Measurements from ENCODE around the gene BSCL2. TPM values are rescaled to one million over a fixed set of nuclear protein-coding genes. Genes with fewer than 3 reads are reported as not detected.
A peak's percentile ranks its signal among the peaks of the same experiment; 100 is the strongest.
"Not testable (repeated sequence)": the region's sequence is repeated elsewhere in the genome, so short reads cannot be mapped to it uniquely, and the experiment has no call there.

BSCL2 gene
- total and polyA plus RNA-seq, 7 donors, result 18.0 to 72.3 (median 46.8) TPM

DNA sequence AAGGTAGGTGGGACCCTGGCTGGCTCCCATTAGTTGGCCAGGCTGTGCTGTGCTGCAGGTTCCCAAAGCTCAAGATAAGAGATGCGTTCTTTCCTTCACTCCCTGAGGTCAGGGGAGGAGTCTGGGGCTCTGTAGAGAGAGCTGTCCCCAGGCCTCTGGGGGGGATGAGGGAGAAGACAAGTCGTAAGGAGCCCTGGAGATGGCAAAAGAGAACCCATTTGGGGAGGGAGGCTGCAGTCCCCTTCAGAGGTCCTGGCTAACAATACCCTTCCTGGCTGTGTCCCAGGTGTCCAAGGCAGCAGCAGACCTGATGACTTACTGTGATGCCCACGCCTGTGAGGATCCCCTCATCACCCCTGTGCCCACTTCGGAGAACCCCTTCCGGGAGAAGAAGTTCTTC is 1.2 kb upstream of the BSCL2 start:
- TF ChIP-seq EP300 (IDR thresholded peaks at IDR 0.05), result no peak
- no peak for TF ChIP-seq CTCF (IDR thresholded peaks at IDR 0.05)
- TF ChIP-seq POLR2A (IDR thresholded peaks at IDR 0.05), result no peak
- TF ChIP-seq POLR2AphosphoS5 (IDR thresholded peaks at IDR 0.05), result no peak
- no peaks in the 10 kb centered on the region for H3K27me3 ChIP-seq
- H3K27ac ChIP-seq, result peak overlapping the region; percentile 88 to 94 (median 92)
- WGBS, 2 donors, result 79 to 81% methylated on average over 5 of the region's 5 CpGs
- H3K4me1 ChIP-seq, result peaks cover 0 to 40% (median 36%) of the 10 kb centered on the region in 4 donors
- DNase-seq, result peak; percentile 68
- H3K4me3 ChIP-seq, result peak overlapping the region in 1 of 4 donors; percentile 55
- H3K36me3 ChIP-seq, result peaks cover 5 to 30% (median 13%) of the 10 kb centered on the region in 4 donors
- intact Hi-C loops (cut with DNase I), result loop anchor here (5.0 kb wide), 3 partner anchors 41 to 96 kb away; partner anchors contain the start of genes C11orf98, CSKMT, EML3 and INTS5
- H3K9me3 ChIP-seq, result no peaks in the 10 kb centered on the region

GRCh38 chr11:62706850-62707247 is 375 bp downstream of the BSCL2 start:
- H3K9me3 ChIP-seq, result no peaks in the 10 kb centered on the region
- DNase-seq, result peak; percentile 61
- intact Hi-C loops (cut with DNase I), result loop anchor here (5.0 kb wide), 3 partner anchors 40 to 95 kb away; partner anchors contain the start of genes C11orf98, CSKMT, EML3 and INTS5
- no peaks in the 10 kb centered on the region for H3K27me3 ChIP-seq
- TF ChIP-seq POLR2AphosphoS5 (IDR thresholded peaks at IDR 0.05) (no peak), EP300 (IDR thresholded peaks at IDR 0.05) (no peak), POLR2A (IDR thresholded peaks at IDR 0.05) (no peak), CTCF (IDR thresholded peaks at IDR 0.05) (no peak)
- H3K4me1 ChIP-seq, result peaks cover 0 to 40% (median 36%) of the 10 kb centered on the region in 4 donors
- peak overlapping the region; percentile 81 to 88 (median 86) for H3K27ac ChIP-seq
- WGBS, 2 donors, result 77 to 85% methylated on average over 8 of the region's 8 CpGs
- peaks cover 0 to 19% (median 6%) of the 10 kb centered on the region in 4 donors for H3K36me3 ChIP-seq
- H3K4me3 ChIP-seq, result peak overlapping the region; percentile 49 to 73 (median 62)

- Histone ChIP-seq H3K36me3 (peaks cover 0 to 19% (median 3%) of the 10 kb centered on the region in 4 donors), H3K27me3 (no peaks in the 10 kb centered on the region), H3K27ac (peak overlapping the region; percentile 81 to 88 (median 86)), H3K4me1 (peaks cover 0 to 40% (median 36%) of the 10 kb centered on the region in 4 donors), H3K4me3 (peak overlapping the region; percentile 49 to 73 (median 62)), H3K9me3 (no peaks in the 10 kb centered on the region)
- intact Hi-C loops (cut with DNase I), result loop anchor here (5.0 kb wide), 3 partner anchors 39 to 94 kb away; partner anchors contain the start of genes C11orf98, CSKMT, EML3 and INTS5
- WGBS, 2 donors, result 3 to 7% methylated on average over 73 of the region's 73 CpGs
- peak; percentile 97 for DNase-seq
- TF ChIP-seq CTCF (IDR thresholded peaks at IDR 0.05), result no peak
- TF ChIP-seq POLR2AphosphoS5 (IDR thresholded peaks at IDR 0.05), result peak; percentile 53 to 91 (median 77)
- peak; percentile 48 to 60 for TF ChIP-seq POLR2A (IDR thresholded peaks at IDR 0.05)
- peak in 1 of 4 donors; percentile 6 for TF ChIP-seq EP300 (IDR thresholded peaks at IDR 0.05)
Observed at GRCh38 chr11:62705880-62706849, 1.1 kb downstream of the BSCL2 start.

- no peaks in the 10 kb centered on the region for H3K9me3 ChIP-seq
- H3K4me1 ChIP-seq, result peaks cover 0 to 37% (median 33%) of the 10 kb centered on the region in 4 donors
- intact Hi-C loops (cut with DNase I), result loop anchor here (5.0 kb wide), 3 partner anchors 38 to 93 kb away; partner anchors contain the start of genes C11orf98, CSKMT, EML3 and INTS5
- WGBS, 2 donors, result 24 to 64% methylated on average over 7 of the region's 7 CpGs
- H3K27me3 ChIP-seq, result no peaks in the 10 kb centered on the region
- peak overlapping the region in 3 of 4 donors; percentile 49 to 73 (median 66) for H3K4me3 ChIP-seq
- DNase-seq, result no peak
- H3K27ac ChIP-seq, result peak overlapping the region; percentile 81 to 88 (median 86)
- H3K36me3 ChIP-seq, result peaks cover 0 to 19% (median 0%) of the 10 kb centered on the region in 4 donors
- TF ChIP-seq EP300 (IDR thresholded peaks at IDR 0.05) (no peak), POLR2A (IDR thresholded peaks at IDR 0.05) (no peak), CTCF (IDR thresholded peaks at IDR 0.05) (no peak), POLR2AphosphoS5 (IDR thresholded peaks at IDR 0.05) (no peak)
Observed at GRCh38 chr11:62705413-62705812, 1.8 kb downstream of the BSCL2 start.

DNA sequence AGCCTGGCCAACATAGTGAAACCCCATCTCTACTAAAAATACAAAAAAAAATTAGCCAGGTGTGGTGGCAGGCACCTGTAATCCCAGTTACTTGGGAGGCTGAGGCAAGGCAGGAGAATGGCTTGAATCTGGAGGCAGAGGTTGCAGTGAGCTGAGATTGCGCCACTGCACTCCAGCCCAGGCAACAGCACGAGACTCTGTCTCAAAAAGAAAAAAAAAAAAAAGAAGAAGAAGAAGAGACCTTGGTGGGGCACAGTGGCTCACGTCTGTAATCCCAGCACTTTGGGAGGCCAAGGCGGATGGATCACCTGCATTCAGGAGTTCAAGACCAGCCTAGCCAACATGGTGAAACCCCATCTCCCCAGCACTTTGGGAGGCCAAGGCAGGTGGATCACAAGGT is 3.3 kb downstream of the BSCL2 start:
- H3K27me3 ChIP-seq; H3K4me3 ChIP-seq; DNase-seq; H3K27ac ChIP-seq; H3K9me3 ChIP-seq; intact Hi-C loops (cut with DNase I): not testable (repeated sequence)
- H3K36me3 ChIP-seq, result peaks cover 0 to 20% (median 0%) of the 10 kb centered on the region in 4 donors
- H3K4me1 ChIP-seq, result peaks cover 0 to 31% (median 26%) of the 10 kb centered on the region in 4 donors
- WGBS, 2 donors, result 84 to 93% methylated on average over 4 of the region's 4 CpGs

All from sigmoid colon (tissue), 7 donors.